GM21825 (cell line): ENCODE results near the gene ERCC8.
"Not testable (repeated sequence)": the region's sequence is repeated elsewhere in the genome, so short reads cannot be mapped to it uniquely, and the experiment has no call there.

Source experiments
- ATAC-seq: cut with Tn5 transposase; IDR thresholded peaks from one replicate; pipeline ENCODE4 v1.9.1; 2021; ENCODE audit warnings: mild to moderate bottlenecking, moderate library complexity; ENCODE audit not compliant: unreplicated experiment

ERCC8 gene

GRCh38 chr5:60944904-60945812, at the start of gene ERCC8, which contains the start of gene NDUFAF2:
TSS of gene ERCC8 (minus strand) at chr5:60945070. CDS start at chr5:60945008, 62 bp downstream.
TSS of gene NDUFAF2 (plus strand) at chr5:60945205. CDS start at chr5:60945256, 51 bp downstream.
- peak; percentile 99 for ATAC-seq

- ATAC-seq: no peak
Observed at GRCh38 chr5:60993875-60994571, 49.2 kb upstream of the ERCC8 start.

GRCh38 chr5:60993425-60993824, 48.6 kb upstream of the ERCC8 start:
- ATAC-seq: no peak

GRCh38 chr5:60992871-60993270, 48.0 kb upstream of the ERCC8 start:
- no peak for ATAC-seq

GRCh38 chr5:60989790-60990189, 44.9 kb upstream of the ERCC8 start:
- no peak for ATAC-seq

- not testable (repeated sequence) for ATAC-seq
Observed at GRCh38 chr5:60982127-60982526, 37.3 kb upstream of the ERCC8 start.

- no peak for ATAC-seq
Observed at GRCh38 chr5:60980511-60980910, 35.6 kb upstream of the ERCC8 start.

GRCh38 chr5:60978968-60979367, 34.1 kb upstream of the ERCC8 start:
- no peak for ATAC-seq

GRCh38 chr5:60977956-60978737, 33.3 kb upstream of the ERCC8 start:
- ATAC-seq: no peak

- no peak for ATAC-seq
Observed at GRCh38 chr5:60972231-60972630, 27.4 kb upstream of the ERCC8 start.

GRCh38 chr5:60961685-60962084, 16.8 kb upstream of the ERCC8 start:
- no peak for ATAC-seq

- no peak for ATAC-seq
Observed at GRCh38 chr5:60960591-60960990, 15.7 kb upstream of the ERCC8 start.

GRCh38 chr5:60959156-60959555, 14.3 kb upstream of the ERCC8 start:
- no peak for ATAC-seq

GRCh38 chr5:60958712-60959111, 13.8 kb upstream of the ERCC8 start:
- ATAC-seq: no peak

- no peak for ATAC-seq
Observed at GRCh38 chr5:60958088-60958487, 13.2 kb upstream of the ERCC8 start.

GRCh38 chr5:60955239-60955638, 10.4 kb upstream of the ERCC8 start:
- ATAC-seq: no peak

- no peak for ATAC-seq
Observed at GRCh38 chr5:60948738-60949137, 3.9 kb upstream of the ERCC8 start.

- ATAC-seq: peak; percentile 20
Observed at GRCh38 chr5:60945813-60946187, 930 bp upstream of the ERCC8 start.

GRCh38 chr5:60943624-60944023, 1.2 kb downstream of the ERCC8 start:
- ATAC-seq: no peak

GRCh38 chr5:60929024-60929423, 15.8 kb downstream of the ERCC8 start:
- ATAC-seq: no peak

GRCh38 chr5:60927450-60927849, 17.4 kb downstream of the ERCC8 start:
- ATAC-seq: no peak
